GM21515 (cell line): ENCODE results near the gene UBE2R2.

Experiments
- ATAC-seq: cut with Tn5 transposase; IDR thresholded peaks from one replicate; pipeline ENCODE4 v1.9.1; 2021; ENCODE audit not compliant: unreplicated experiment

UBE2R2 gene

DNA sequence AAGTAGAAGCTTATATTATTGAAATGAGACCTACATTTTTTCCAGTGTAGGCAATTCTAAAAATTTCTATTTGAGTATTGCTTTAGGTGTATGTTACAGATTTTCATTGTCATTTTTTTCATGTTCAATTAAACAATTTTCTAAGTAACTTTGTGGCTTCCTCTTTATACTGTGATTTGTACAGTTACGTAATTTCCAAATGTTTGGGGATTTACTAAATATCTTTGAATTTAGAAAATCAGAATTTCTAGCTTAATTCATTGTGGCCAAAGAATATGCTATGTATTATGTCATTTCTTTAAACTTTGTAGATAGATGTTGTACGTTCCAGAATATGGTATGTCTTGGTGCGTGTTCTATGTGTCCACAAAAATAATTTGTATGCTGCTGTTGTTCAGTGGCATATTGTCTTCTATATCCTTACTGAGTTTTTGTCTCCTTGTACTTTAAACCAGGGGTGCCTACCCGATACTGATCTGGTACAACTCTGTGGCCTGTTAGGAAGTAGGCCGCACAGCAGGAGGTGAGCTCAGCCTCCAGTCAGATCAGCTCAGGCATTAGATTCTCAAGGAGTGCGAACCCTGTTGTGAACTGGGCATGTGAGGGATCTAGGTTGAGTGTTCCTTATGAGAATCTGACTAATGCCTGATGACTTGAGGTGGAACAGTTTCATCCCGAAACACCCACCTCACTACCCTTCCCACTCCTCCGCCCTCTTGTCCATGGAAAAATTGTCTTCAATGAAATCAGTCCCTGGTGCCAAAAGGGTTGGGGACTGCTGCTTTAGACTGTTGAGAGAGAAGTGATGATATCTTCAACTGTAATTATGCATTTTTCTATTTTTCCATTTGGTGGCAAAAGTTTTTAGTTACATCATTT is 63.5 kb downstream of the UBE2R2 start:
- ATAC-seq = no peak

DNA sequence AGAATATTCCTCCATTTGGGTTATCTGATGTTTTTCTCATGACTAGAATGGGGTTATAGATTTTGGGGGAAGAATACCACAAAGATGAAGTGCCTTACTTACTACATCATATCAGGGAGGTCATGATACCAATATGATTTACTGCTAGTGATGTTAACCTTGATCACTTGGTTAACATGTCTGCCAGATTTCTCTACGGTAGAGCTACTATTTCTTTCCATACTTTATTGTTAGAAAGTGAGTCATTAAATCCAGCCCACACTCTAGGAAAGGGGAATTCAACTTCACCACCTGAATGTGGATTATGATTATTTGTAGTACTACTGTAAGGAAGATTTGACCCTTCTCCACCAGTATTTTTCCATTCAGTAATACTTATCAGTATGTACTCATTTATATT is 64.7 kb downstream of the UBE2R2 start:
- no peak for ATAC-seq

DNA sequence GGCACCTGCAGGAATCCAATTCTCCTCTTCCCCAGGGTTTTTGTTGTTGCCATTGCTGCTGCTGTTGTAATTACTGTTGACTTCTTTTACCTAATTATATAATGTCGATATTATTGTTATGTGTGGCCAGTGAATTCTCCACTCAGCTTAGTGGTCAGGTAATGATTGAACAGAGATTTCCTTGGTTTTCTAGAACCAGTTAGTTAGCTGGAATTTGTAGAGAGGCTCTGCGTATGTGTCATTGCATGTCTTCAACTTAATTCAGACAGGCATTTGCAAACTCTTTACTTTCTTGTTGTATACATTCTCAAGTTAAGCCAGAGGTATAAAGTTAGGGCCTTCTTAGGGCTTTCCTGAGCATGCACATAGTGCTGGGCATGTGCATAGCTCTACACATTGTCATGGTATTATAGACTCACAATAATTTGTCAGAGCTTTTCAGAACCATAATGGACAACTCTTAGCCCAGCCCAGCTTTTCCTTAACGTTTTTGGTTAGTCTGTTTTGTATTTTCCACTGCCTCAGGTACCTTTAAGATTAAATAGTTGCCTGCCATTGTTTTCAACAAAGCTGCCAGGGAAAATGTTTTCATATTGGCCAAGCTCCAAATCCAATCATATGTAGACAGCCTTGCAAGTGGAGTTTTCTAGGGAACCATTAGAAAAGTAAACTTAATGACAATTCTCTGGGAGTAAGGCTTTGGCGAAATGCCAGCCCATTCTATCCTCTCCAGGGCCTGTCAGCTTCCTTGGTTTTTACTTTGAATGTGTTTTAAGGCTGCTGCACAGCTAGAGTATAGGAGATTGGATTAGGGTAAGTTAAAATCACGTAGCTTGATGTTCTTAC is 68.1 kb downstream of the UBE2R2 start:
- ATAC-seq = no peak

DNA sequence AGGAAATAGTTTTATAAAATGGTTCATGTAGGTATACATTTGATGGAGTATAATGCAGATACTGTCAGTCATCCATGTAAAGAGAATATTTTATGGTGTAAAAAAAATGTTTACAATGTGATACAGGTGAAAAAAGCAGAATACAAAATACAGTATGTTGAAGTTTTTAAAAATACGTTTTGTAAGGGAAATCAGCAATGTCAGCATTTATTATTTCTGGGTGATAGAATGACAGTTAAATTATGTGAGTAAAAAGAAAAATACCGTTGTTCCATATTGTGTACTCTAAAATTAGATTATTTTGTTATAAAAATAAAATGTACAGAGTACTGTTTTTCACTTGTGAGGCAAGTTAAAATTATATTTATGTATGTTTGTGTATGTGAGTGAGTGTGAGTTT is 69.0 kb downstream of the UBE2R2 start:
- no peak for ATAC-seq

DNA sequence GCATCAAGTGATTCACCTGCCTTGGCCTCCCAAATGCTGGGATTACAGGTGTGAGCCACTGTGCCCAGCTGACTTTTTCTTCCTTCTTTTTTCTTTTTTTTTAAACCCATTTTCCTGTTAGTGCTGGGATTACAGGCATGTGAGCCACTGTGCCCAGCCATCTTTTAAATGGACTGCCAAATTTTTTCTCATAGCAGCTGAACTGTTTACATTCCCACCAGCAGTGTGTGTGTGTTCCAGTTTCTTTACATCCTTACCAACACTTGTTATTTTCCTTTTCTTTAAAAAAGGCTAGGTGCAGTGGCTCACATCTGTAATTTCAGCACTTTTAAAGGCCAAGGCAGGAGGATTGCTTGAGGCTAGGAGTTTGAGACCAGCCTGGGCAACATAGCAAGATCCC is 76.9 kb downstream of the UBE2R2 start:
- ATAC-seq = no peak

DNA sequence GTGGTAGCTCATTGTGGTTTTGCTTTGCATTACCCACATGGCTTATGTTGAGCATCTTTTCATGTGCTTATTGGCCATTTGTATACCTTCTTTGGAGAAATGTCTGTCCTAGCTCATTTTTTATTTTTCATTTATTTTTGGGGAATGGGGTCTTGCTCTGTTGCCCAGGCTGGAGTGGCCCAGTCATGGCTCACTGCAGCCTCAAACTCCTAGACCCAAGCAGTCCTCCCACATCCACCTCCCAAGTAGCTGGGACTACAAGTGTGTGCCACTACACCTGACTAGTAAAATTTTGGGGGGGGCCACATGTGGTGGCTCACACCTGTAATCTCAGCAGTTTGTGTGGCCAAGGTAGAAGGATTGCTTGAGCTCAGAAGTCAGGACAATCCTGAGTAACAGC is 77.4 kb downstream of the UBE2R2 start:
- ATAC-seq = no peak

DNA sequence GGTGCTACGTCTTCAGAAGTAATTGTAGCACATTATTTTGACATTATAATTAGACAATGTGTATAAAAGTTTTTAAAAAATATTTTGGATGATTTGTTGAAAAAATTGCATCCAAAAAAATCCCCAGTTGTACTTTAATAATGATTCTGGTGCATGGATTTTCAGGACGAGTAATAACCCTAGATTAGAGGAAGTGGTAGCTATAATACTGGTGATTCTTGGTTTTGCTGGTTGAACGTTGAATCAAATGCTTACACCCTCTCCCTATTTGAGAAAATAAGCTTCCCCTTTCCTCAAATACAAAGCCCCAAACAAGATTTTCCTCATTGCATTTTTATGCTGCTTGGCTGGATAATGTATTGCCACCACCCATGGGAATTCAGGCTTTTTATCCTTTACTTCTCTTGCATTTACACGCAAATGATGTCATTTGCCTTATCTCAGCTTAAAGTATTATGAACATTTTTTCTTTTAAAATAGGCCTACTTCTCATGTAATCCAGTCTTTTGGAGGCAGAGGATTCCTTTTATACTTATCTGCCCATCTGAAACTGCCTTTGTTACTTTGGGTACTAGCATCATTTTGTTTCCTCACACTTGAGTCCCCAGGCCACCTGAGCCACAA is 86.3 kb downstream of the UBE2R2 start:
- ATAC-seq = no peak

DNA sequence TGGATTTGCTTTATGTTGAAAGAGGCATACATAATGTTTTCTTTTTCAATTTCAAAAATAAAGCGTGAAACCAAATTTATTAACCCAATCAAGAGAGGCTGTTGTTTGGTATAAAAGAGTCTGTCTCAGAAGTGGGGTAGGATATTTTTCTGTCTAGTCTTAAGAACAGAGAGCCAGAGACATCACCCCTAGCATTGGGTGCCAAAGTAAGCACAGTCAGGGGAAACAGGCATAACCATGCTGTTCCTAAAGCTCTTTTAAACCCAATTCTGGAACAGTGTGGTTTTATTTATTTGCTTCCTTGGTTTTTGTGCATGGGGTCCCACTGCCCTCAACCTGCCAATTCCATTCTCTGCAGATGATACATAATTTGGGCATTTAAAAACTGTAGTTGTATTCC is 88.2 kb downstream of the UBE2R2 start:
- no peak for ATAC-seq

DNA sequence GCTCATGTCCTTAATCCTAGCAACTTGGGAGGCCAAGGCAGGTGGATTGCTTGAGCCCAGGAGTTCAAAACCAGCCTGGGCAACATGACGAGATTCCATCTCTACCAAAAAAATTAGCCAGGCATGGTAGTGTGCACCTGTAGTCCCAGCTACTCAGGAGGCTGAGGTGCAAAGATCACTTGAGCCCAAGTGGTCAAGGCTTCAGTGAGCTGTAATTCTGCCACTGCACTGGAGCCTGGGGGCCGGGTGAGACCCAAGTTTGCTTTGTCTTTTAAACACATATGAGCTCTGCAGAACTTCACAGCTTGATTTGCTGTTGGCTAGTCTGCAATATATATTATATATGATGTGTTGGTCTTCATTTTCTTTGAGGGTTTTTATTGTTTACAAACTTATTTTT is 89.8 kb downstream of the UBE2R2 start:
- no peak for ATAC-seq

DNA sequence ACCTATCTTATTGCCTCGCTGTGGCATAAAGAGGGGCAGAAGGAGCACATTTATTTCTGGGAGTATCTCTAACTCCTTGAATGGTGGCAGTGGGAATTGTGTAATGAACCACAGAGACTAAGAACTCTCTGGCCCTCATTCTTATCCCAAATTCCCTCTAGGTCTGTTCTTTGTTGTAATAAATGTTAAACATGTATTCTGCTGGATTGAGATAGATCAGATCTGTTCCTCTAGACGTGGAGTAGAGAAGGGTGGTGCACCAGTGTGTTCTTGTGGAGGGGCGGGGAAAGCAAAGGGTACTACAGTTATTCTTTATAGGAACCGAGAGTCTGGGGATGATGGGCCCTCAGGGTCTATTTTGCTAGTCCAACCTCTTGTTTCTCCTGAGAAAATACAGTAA is 90.4 kb downstream of the UBE2R2 start:
- no peak for ATAC-seq

DNA sequence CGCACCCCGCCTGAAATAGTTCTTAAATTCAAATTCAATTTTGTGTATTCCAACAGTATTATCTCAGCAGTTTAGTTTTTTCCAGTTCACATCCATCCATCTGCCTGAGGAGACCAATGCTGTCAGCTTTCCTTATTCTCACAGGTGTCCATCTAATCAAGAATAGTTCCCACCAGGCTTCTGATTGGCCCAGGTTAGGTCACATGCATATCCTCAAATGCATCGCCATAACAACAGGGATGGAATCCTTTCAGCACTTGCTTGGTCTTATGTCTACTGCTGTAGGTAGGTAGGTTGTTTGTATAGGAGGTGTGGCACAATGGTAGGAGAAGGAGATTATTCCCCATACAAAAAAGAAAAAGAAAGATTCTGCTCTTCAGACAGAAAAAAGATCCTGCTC is 91.2 kb downstream of the UBE2R2 start:
- no peak for ATAC-seq

DNA sequence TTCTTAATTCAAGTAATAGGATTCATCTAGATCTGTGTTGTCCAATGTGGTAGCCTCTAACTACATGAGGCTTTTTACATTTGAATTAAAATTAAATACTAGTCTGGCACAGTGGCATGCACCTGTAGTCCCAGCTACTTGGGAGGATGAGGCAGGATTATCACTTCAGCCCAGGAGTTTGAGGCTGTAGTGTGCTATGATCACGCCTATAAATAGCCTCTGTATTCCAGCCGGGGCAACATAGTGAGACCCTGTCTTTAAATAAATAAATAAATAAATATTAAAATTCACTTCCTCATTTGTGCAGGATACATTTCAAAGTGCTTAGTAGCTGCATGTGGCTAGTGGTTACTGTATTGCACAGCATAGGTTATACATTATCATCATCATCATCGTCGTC is 91.8 kb downstream of the UBE2R2 start:
- ATAC-seq = no peak

DNA sequence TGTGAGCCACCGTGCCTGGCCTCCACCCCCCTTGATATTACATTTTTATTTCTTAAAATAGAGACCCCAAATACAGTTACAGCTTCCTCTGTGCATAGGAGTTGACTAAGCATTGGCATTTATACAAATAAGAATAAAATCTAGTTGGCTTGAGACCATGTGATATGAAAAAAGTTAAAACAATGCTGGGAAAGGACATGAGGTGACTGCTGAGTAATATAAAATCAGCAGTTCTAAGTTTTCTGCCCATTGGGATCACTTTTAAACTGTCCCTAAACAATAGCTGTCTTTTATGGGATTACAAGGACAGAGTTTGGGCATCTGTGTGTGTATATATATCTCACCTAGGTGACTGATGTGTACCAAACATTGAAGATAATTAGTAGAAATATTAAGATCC is 96.6 kb downstream of the UBE2R2 start:
- ATAC-seq = no peak

DNA sequence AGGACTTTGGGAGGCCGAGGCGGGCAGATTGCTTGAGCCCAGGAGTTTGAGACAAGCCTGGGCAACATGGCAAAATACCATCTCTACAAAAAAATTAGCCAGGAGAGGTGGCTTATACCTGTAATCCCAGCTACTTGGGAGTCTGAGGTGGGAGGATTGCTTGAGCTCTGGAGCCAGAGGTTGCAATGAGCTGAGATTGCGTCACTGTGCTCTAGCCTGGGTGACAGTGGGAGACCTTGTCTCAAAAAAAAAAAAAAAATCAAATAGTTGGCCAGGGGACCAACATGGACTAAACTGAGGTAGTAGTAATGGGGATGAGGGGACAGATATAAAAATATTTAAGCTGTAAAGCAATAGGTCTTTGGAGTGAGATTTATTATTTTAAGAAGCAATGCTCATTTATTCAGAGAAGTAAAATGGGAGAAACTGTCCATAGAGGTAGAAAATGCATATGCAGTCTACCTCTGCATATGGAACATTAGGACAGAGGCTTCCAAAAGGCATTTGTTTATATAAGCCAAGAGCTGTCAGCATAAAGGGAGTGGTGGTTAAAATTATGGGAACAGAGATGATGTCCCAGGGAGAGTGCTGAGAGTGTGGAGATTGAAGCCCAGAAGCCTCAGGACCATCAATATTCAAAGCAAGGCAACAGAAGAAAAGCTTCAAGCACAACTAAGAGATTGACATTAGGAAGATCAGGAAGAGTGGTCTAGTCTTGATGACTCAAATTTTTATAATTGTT is 98.1 kb downstream of the UBE2R2 start:
- no peak for ATAC-seq

DNA sequence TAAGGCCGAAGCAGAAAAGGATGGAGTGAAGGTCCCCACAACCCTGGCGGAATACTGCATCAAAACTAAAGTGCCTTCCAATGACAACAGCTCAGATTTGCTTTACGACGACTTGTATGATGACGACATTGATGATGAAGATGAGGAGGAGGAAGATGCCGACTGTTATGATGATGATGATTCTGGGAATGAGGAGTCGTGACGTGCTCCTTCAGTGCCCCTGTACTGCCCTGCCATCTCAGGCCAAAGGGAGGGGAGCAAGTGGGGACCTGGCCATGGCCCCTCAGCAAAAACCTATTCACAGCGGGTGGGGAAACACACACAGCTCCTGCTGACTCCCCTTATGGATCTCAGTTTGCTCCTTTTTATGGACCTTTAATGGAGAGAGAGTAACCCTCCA is 100.1 kb downstream of the UBE2R2 start:
- no peak for ATAC-seq

DNA sequence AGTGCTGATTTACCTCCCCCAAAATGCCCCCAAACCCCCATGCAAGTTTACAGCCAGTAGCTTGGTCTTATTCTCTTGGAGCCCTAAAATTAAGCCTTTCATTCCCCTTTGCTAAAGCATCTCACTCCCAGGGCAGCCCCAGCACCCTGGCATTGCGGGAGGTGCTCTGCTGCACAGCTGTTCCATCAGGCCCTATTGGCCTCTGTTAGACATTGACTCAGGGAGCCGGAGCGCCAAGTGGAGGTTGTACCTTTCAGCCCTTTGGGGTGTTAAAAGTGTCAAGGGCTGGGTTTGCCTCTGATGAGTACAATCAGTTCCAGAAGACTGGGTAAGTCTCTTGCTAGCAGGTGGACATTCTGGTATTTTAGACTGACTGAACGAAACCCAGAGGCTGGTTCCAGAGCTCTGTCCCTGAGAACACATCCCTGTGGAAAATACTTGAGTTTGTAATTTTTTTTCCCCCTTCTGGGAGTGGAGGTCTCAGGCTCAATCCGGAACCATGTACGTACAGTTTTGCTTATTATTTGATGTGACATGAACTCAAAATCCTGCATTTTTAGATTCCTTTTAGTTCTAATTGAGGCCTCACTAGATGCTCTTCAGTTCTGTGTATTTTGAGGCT is 102.4 kb downstream of the UBE2R2 start:
- no peak for ATAC-seq

DNA sequence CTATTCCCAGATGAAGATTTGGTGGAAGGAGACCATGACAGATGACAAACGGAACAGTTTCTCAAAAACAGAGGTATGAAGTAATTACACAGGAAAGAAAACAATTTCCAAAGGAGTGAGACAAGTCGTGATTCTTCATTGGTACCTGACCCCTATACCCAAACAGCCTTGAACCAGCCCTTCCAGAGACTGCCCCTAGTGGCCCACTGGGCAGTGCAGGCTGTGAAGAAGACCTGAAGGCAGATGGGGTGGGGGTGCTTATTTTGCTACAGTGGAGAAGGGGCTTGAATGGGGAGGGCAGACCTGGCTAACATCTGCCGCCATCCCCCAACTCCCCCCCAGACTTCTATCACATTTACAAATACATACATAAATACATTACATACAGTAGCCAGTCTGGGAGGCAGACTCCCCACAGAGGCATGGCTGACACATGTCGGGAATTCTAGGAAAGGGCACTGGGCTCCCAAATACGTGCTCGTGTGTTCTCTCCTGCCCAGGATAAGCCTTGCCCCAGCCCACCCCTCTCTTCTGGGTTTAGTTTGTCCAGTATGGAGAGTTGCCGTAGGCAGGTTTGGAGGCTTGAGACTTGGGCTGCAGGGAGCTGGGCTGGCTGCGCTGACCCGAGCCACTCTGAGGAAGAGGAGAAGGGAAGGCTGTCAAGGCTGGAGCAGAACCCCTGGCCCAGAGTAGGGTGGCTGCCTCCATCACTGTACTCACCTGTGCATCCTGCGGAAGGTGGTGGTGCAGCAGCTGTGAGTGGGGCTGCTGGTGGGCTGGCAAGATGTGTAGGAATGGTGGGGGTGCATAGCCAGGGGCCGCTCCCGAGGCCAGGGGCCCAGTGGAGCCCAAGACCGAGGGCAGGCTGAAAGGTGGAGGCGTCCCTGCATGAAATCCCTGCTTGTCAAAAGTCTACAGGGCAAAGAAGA is 105.3 kb downstream of the UBE2R2 start:
- no peak for ATAC-seq

DNA sequence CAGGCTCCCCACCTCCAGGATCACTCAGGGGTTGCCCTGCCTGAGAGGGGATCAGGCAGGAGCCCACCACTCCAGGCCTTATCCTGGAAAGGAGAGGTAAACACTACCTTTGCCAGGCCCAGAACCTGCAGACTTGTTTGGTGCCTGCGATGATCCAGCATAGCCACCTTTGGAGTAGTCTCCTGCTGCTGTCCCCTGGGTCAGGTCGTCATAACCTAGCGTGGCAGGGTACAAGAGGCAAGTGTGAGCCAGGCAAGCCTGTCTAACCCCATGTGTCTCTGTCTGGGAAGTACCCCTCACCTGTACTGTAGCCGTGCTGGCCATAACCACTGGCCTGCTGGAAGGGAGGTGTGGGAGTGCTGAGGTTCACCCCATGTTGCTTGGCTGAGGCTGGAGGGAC is 106.1 kb downstream of the UBE2R2 start:
- ATAC-seq = no peak

DNA sequence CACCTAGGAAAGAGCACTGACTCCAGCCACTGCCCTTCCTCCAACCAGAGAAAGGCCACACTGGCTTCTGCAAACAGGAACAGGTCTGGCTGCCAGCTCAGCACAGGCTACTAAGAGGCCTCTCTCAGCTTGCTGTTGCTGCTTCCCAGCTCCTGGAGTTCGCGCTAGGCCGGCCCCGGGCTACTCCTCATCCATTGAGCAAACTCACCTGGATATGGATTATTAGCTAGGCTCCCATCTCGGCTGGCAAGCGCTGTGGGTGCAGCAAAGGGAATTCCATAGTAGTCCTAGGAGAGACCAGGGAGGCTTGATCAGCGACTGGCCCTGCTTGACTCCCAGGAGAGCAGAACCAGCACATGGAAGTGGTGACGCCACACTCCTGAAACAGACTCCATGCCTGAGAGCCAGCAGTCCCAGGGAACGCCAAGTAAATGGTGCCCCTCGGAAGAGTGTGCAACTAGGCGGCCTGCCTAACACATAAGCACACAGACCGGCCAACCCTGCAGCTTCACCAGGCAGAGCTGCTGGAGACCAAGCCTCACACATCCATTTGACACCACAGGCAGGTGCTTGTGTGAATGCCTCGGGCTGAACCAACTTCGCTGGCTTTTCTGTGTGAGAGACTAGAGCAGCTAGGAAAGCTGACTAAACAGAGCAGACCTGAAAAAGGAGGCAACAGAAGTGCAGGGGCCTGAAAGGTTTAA is 107.2 kb downstream of the UBE2R2 start:
- no peak for ATAC-seq
